HepG2 (cell line): ENCODE results near the gene SAMD8. TPM values are rescaled to one million over a fixed set of nuclear protein-coding genes. Genes with fewer than 3 reads are reported as not detected.

Experiments
- ATAC-seq: fragments of 200-7000 bp; cut with Tn5 transposase; 3 replicates; pipeline ENCODE4 v1.9.1; 2020; ENCODE audit warnings: mild to moderate bottlenecking, moderate library complexity
- BruUV-seq: library from RNA; stranded (reverse); fragments of 400-500 nt; replicated peaks from 2 replicates; lab custom pipeline; 2021; lab: Mats Ljungman, UMichigan
- CTCF ChIA-PET: fragments of 300-600 bp; formaldehyde crosslinking; extraction: SDS; loops from one replicate; lab custom pipeline; 2021; ENCODE audit warnings: low total read pairs, inconsistent platforms, low intra/inter-chr PET ratio; lab: Yijun Ruan, JAX
- POLR2A ChIA-PET: fragments of 350-600 bp; sonication (Branson Sonifier 250); formaldehyde crosslinking; loops from one replicate; lab custom pipeline; 2020; ENCODE audit warnings: antibody characterized with exemption, inconsistent platforms; lab: Yijun Ruan, JAX
- DNase-seq: peaks from one replicate; pipeline ENCODE4 v3.0.0-alpha.2; 2015; ENCODE audit warnings: low spot score
- FAIRE-seq: peaks from 3 replicates; lab custom pipeline; 2011; peaks lifted over from hg19 to GRCh38; lab: Jason Lieb, UNC
- H2AFZ ChIP-seq: one replicate; pipeline ENCODE4 v1.6.1; 2011; ENCODE audit warnings: low read length, inconsistent platforms
- H3K27ac ChIP-seq: fragments of 300-600 bp; 3 replicates; pipeline ENCODE4 v1.8.0; 2011; ENCODE audit warnings: mixed run types, mild to moderate bottlenecking, mixed read lengths, low read length, inconsistent platforms; ENCODE audit not compliant: insufficient read depth; ENCODE audit errors: extremely low read length
- H3K27me3 ChIP-seq, 2 experiments: fragments of 200-600 bp in 1 of 2; 2 replicates in 1 of 2; 3 replicates in 1 of 2; pipeline versions ENCODE4 v1.6.0 to v1.8.0; 2011; ENCODE audit warnings: low read length in 2 of 2, mild to moderate bottlenecking in 2 of 2, moderate library complexity in 2 of 2, inconsistent platforms in 1 of 2; ENCODE audit not compliant: insufficient read depth in 2 of 2, control insufficient read depth in 1 of 2
- H3K36me3 ChIP-seq, 2 experiments: fragments of 200-600 bp in 1 of 2; replicated peaks in 1 of 2; 2 replicates in 1 of 2; 3 replicates in 1 of 2; pipeline versions ENCODE4 v1.5.1 to v1.8.0; 2011; ENCODE audit warnings: low read length in 2 of 2, inconsistent platforms in 1 of 2; ENCODE audit not compliant: insufficient read depth in 2 of 2, control insufficient read depth in 1 of 2
- H3K4me1 ChIP-seq: 2 replicates; pipeline ENCODE4 v1.5.1; 2012; ENCODE audit warnings: low read length, inconsistent platforms; ENCODE audit not compliant: insufficient read depth
- H3K4me2 ChIP-seq: 2 replicates; pipeline ENCODE4 v1.6.0; 2011; ENCODE audit warnings: low read depth, low read length, inconsistent platforms
- H3K4me3 ChIP-seq, 3 experiments: fragments of 200-600 bp in 1 of 3; sonication (generic), shearing (Covaris generic) in 1 of 3; replicated peaks in 1 of 3; 2 replicates each; pipeline ENCODE4 v1.5.1; 2011 to 2016; ENCODE audit warnings: low read length in 3 of 3, inconsistent platforms in 2 of 3, low read depth in 2 of 3, mild to moderate bottlenecking in 2 of 3, control low read depth in 1 of 3, mixed read lengths in 1 of 3; ENCODE audit not compliant: insufficient read depth in 1 of 3
- H3K79me2 ChIP-seq: one replicate; pipeline ENCODE4 v1.6.1; 2011; ENCODE audit warnings: low read length, inconsistent platforms; ENCODE audit not compliant: insufficient read depth
- H3K9ac ChIP-seq: 2 replicates; pipeline ENCODE4 v1.6.0; 2011; ENCODE audit warnings: mild to moderate bottlenecking, low read depth, low read length, inconsistent platforms; ENCODE audit not compliant: insufficient read depth
- H3K9me3 ChIP-seq: 2 replicates; pipeline ENCODE4 v1.5.1; 2012; ENCODE audit warnings: mild to moderate bottlenecking, low read length
- H4K20me1 ChIP-seq: 2 replicates; pipeline ENCODE4 v1.6.0; 2011; ENCODE audit warnings: inconsistent platforms, mild to moderate bottlenecking, low read length, moderate library complexity; ENCODE audit not compliant: insufficient read depth
- ARNT2 ChIP-seq: sonication (generic); formaldehyde crosslinking; IDR thresholded peaks from 2 replicates; pipeline ENCODE4 v1.8.0; 2022; ENCODE audit warnings: mild to moderate bottlenecking, low read depth, missing genetic modification reagents, moderate library complexity
- HNRNPL ChIP-seq: fragments of 200-400 bp; formaldehyde crosslinking; IDR thresholded peaks from 2 replicates; pipeline ENCODE4 v1.6.1; 2017; ENCODE audit warnings: mild to moderate bottlenecking, low read depth, low read length
- HNRNPLL ChIP-seq: fragments of 200-400 bp; formaldehyde crosslinking; IDR thresholded peaks from 2 replicates; pipeline ENCODE4 v1.6.1; 2017; ENCODE audit warnings: mild to moderate bottlenecking, low read depth, low read length; ENCODE audit not compliant: poor library complexity, severe bottlenecking
- NKX3-1 ChIP-seq: sonication (generic); formaldehyde crosslinking; IDR thresholded peaks from 2 replicates; pipeline ENCODE4 v1.5.0; 2020; ENCODE audit warnings: missing genetic modification reagents
- ZFAT ChIP-seq: sonication (generic); formaldehyde crosslinking; conservative IDR thresholded peaks from 2 replicates; pipeline ENCODE4 v1.8.1; 2023; ENCODE audit warnings: missing genetic modification reagents, inconsistent platforms
- ZNF205 ChIP-seq: IDR thresholded peaks from 2 replicates; pipeline ENCODE4 v1.6.1; 2018; ENCODE audit warnings: missing biosample characterization, missing genetic modification reagents
- ZNF331 ChIP-seq: sonication (generic); formaldehyde crosslinking; IDR thresholded peaks from 2 replicates; pipeline ENCODE4 v1.4.0; 2020; ENCODE audit warnings: missing genetic modification reagents
- ZNF615 ChIP-seq: sonication (generic); formaldehyde crosslinking; IDR thresholded peaks from 2 replicates; pipeline ENCODE4 v1.5.0; 2020; ENCODE audit warnings: mild to moderate bottlenecking, missing genetic modification reagents, borderline replicate concordance
- WGBS: methylation state at CpG from one replicate; pipeline ENCODE4 v1.1.6; 2017; ENCODE audit warnings: low lambda C conversion rate; 5-methylcytosine and 5-hydroxymethylcytosine counted together
- in situ Hi-C: cut with HindIII; loops from 2 replicates; pipeline ENCODE4 v1.10.0; 2017; ENCODE audit warnings: low pct_unique_long_range_greater_than_20kb; ENCODE audit not compliant: extremely low pct_ligation_motif_present
- intact Hi-C: fragments of 100-400 bp; cut with micrococcal nuclease; formaldehyde crosslinking; loops from one replicate; pipeline ENCODE4 v1.10.0; 2022; ENCODE audit not compliant: unreplicated experiment
- polyA plus RNA-seq, 8 experiments: library from polyadenylated mRNA; depleted of rRNA in 3 of 8; stranded (reverse) in 7 of 8; unstranded in 1 of 8; fragments of >200 nt; fragmentation: Illumina TruSeq in 4 of 8; extraction: Trizol in 4 of 8; gene quantifications; 2 replicates each; pipeline versions ENCODE4 v1.2.1 to v1.2.3, GENCODE V29; 2011 to 2016; ENCODE audit warnings: low read depth in 4 of 8, missing spikeins in 1 of 8, mixed read lengths in 1 of 8; ENCODE audit not compliant: insufficient read depth in 1 of 8
- total RNA-seq, 5 experiments: library from RNA; depleted of rRNA; stranded (reverse); fragments of >200 nt; fragmentation: Illumina TruSeq; extraction: Trizol; gene quantifications; 2 replicates each; pipeline ENCODE4 v1.2.3, GENCODE V29; 2016; ENCODE audit warnings: low read depth in 1 of 5
- TF ChIP-seq, protein P1 (sequence below), 2 experiments: fragments of 450-650 bp in 1 of 2; sonication (generic) in 1 of 2; formaldehyde crosslinking; IDR thresholded peaks; 2 replicates each; pipeline versions ENCODE4 v1.5.0 to v1.8.0; 2020 to 2022; ENCODE audit warnings: mild to moderate bottlenecking in 1 of 2, missing genetic modification reagents in 1 of 2
- TF ChIP-seq, protein P2 (sequence below): sonication (generic); formaldehyde crosslinking; IDR thresholded peaks from 2 replicates; pipeline ENCODE4 v1.5.1; 2020; ENCODE audit warnings: missing genetic modification reagents, mild to moderate bottlenecking, borderline replicate concordance

SAMD8 gene
- total and polyA plus RNA-seq, 2 of the 13 experiments (the other 11 are each of a cell fraction or from before 2014, with no cell fraction given), result 10.4 to 13.2 TPM

DNA sequence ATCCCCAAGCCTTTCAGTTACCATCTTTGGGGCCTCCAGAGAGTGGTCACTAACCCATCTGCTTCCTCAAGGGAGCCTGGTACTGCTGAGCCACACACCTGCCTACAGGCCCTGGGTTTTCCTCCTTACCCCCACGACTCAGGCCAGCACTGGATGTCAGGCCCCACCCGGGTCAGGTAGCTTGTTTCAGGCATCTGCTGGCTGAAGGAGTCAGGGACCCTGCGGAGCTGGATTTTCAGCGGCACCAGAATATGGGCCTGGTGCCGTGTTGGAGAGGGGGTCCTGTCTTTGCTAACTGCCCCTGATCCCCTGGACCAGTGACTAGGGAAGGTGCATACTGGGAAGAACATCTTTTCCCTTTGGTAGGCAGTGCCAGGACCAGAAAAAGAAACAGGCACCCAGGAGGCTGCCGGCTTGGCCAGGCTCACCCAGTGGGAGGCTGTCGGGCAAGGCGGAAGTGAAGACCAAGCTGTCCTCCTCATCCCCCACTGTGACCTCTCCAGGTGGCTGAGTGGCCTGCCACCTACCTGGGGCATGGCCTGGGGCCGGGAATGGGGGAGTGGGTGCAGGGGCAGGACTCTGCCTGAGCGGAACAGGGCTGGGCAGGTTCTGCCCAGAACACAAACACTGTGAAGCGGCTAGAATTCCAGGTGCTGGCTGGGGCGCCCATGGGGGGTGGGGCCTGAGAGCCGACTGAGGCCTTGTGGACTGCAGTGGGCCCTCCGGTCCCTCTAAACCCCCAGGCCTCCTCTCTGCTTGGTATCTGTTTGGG, 12.4 kb upstream of the SAMD8 start:
- TF ChIP-seq, protein P1, sequence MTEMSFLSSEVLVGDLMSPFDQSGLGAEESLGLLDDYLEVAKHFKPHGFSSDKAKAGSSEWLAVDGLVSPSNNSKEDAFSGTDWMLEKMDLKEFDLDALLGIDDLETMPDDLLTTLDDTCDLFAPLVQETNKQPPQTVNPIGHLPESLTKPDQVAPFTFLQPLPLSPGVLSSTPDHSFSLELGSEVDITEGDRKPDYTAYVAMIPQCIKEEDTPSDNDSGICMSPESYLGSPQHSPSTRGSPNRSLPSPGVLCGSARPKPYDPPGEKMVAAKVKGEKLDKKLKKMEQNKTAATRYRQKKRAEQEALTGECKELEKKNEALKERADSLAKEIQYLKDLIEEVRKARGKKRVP (CRISPR knock-in tag; IDR thresholded peaks at IDR 0.05), result no peak
- TF ChIP-seq HNRNPLL, result no peak
- 0 out of 2 replicates have a peak, but pooled peaks have one; percentile 9 for TF ChIP-seq ARNT2
- TF ChIP-seq ZFAT (CRISPR knock-in tag), result no peak
- TF ChIP-seq, protein P2, sequence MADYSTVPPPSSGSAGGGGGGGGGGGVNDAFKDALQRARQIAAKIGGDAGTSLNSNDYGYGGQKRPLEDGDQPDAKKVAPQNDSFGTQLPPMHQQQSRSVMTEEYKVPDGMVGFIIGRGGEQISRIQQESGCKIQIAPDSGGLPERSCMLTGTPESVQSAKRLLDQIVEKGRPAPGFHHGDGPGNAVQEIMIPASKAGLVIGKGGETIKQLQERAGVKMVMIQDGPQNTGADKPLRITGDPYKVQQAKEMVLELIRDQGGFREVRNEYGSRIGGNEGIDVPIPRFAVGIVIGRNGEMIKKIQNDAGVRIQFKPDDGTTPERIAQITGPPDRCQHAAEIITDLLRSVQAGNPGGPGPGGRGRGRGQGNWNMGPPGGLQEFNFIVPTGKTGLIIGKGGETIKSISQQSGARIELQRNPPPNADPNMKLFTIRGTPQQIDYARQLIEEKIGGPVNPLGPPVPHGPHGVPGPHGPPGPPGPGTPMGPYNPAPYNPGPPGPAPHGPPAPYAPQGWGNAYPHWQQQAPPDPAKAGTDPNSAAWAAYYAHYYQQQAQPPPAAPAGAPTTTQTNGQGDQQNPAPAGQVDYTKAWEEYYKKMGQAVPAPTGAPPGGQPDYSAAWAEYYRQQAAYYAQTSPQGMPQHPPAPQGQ (CRISPR knock-in tag), result 0 out of 2 replicates have a peak, but pooled peaks have one; percentile 1
- no peak for TF ChIP-seq ZNF205 (CRISPR knock-in tag)
- no peak for TF ChIP-seq ZNF615
- no peak for TF ChIP-seq NKX3-1 (CRISPR knock-in tag)
- TF ChIP-seq ZNF331 (CRISPR knock-in tag), result no peak
- TF ChIP-seq HNRNPL, result 0 out of 2 replicates have a peak, but pooled peaks have one; percentile 23
- TF ChIP-seq, all 625 proteins: peak for 3
- no peak overlapping the region for H3K27ac ChIP-seq
- ChIA-PET POLR2A (no interaction called here), CTCF (interaction anchor here (1.3 to 2.7 kb wide), 3 partner anchors 137 to 855 kb away, joined by 7 to 14 read pairs (median 11); partner anchors contain the start of gene COMTD1)
- FAIRE-seq, result no peak
- H4K20me1 ChIP-seq, result no peaks in the 10 kb centered on the region
- H3K79me2 ChIP-seq, result no peaks in the 10 kb centered on the region
- ATAC-seq, result no peak
- in situ Hi-C loops, result loop anchor here (10.0 kb wide), 1 partner anchor 834 kb away; no protein-coding TSS in a partner anchor
- no TSS peak for BruUV-seq
- DNase-seq, result no peak
- intact Hi-C loops, result loop anchor here (5.0 kb wide), 1 partner anchor 1003 kb away; no protein-coding TSS in a partner anchor
- H3K4me3 ChIP-seq, result peak overlapping the region in 1 of 3 experiments; percentile 79; a peak in 1 of 6 replicates
- H3K9me3 ChIP-seq, result no peaks in the 10 kb centered on the region
- H3K36me3 ChIP-seq, result no peaks in the 10 kb centered on the region
- 43% methylated on average over 9 of the region's 14 CpGs for WGBS
- H3K9ac ChIP-seq, result no peak overlapping the region
- no peak overlapping the region for H2AFZ ChIP-seq
- H3K4me2 ChIP-seq, result peak overlapping the region; percentile 100
- H3K4me1 ChIP-seq, result peaks cover 37% of the 10 kb centered on the region
- H3K27me3 ChIP-seq, result no peaks in the 10 kb centered on the region
